Keratinocyte (primary cell): Measurements from ENCODE around the gene WDR74.

ENCODE experiments used
- CTCF ChIP-seq, 3 experiments: IDR thresholded peaks in 1 of 3; conservative IDR thresholded peaks in 1 of 3; optimal IDR thresholded peaks in 1 of 3; 2 replicates in 2 of 3; 3 replicates in 1 of 3; pipeline versions ENCODE3 to v1.5.1; 2011; ENCODE audit warnings: low read length in 3 of 3, mild to moderate bottlenecking in 3 of 3, moderate library complexity in 2 of 3, control low read depth in 1 of 3, inconsistent platforms in 1 of 3; ENCODE audit not compliant: insufficient read depth in 2 of 3; ENCODE audit errors: extremely low read depth in 1 of 3
- EZH2 ChIP-seq: IDR thresholded peaks from one replicate; pipeline ENCODE4 v1.6.1; 2012; ENCODE audit warnings: inconsistent platforms, mild to moderate bottlenecking, low read length, moderate library complexity

DNA sequence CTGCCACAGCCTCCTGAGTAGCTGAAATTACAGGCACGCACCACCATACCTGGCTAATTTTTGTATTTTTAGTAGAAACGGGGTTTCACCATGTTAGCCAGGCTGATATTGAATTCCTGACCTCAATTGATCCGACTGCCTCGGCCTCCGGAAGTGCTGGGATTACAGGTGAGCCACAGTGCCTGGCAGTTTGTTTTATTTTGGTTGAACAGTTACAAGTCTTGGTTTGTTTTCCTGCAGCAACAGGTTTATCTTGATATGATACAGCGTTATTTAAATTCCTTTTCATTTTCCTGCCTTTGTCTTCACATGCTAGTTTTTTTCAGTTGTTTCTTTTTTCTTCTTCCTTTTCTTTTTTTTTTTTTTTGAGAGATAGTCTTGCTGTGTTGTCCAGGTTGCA lies 37.3 kb upstream of the WDR74 start:
- no peak for TF ChIP-seq CTCF (optimal IDR thresholded peaks at IDR 0.05 in 1 of 3, IDR thresholded peaks at IDR 0.05 in 1 of 3, conservative IDR thresholded peaks at IDR 0.05 in 1 of 3; ENCODE audit: extremely low read depth in 1 of 3, insufficient read depth in 2 of 3, low read length in 3 of 3)
- no peak for TF ChIP-seq EZH2
